Activated CD4-positive, alpha-beta T cell treated with anti-CD3 and anti-CD28 coated beads, Interleukin-2, amount 50 U/mL, for 24 hours (primary cell): ENCODE data around the gene CBFB.
"Not testable (repeated sequence)": the region's sequence is repeated elsewhere in the genome, so short reads cannot be mapped to it uniquely, and the experiment has no call there.

Experiments used
- DNase-seq, 2 donors: peaks; one replicate each; pipeline ENCODE4 v3.0.0-alpha.2; 2020; ENCODE audit warnings: low read depth in 1 of 2, low spot score in 1 of 2

CBFB gene

GRCh38 chr16:67040906-67041305 is 12.0 kb downstream of the CBFB start:
- no peak for DNase-seq

GRCh38 chr16:67041520-67041919 is 12.6 kb downstream of the CBFB start:
- not testable (repeated sequence) for DNase-seq

- DNase-seq, result no peak
Observed at GRCh38 chr16:67043420-67043819, 14.5 kb downstream of the CBFB start.

GRCh38 chr16:67050796-67051195 is 21.8 kb downstream of the CBFB start:
- no peak for DNase-seq

- DNase-seq, result no peak
Observed at GRCh38 chr16:67052399-67052798, 23.4 kb downstream of the CBFB start.

- DNase-seq, result no peak
Observed at GRCh38 chr16:67053767-67054334, 24.9 kb downstream of the CBFB start.

GRCh38 chr16:67054901-67055300 is 26.0 kb downstream of the CBFB start:
- DNase-seq, result no peak

GRCh38 chr16:67055712-67056487 is 27.0 kb downstream of the CBFB start:
- peak in 1 of 2 donors; percentile 6 for DNase-seq

GRCh38 chr16:67063008-67063407 is 34.1 kb downstream of the CBFB start:
- DNase-seq, result no peak

- no peak for DNase-seq
Observed at GRCh38 chr16:67068212-67068753, 39.3 kb downstream of the CBFB start.

GRCh38 chr16:67071476-67072048 is 42.6 kb downstream of the CBFB start:
- DNase-seq, result no peak

- no peak for DNase-seq
Observed at GRCh38 chr16:67075331-67075730, 46.4 kb downstream of the CBFB start.

GRCh38 chr16:67077871-67078270 is 48.9 kb downstream of the CBFB start:
- no peak for DNase-seq

- no peak for DNase-seq
Observed at GRCh38 chr16:67082100-67082499, 53.2 kb downstream of the CBFB start.

- DNase-seq, result no peak
Observed at GRCh38 chr16:67082891-67083290, 53.9 kb downstream of the CBFB start.

- no peak for DNase-seq
Observed at GRCh38 chr16:67084345-67085028, 55.5 kb downstream of the CBFB start.

GRCh38 chr16:67086822-67087221 is 57.9 kb downstream of the CBFB start:
- DNase-seq, result no peak

GRCh38 chr16:67087291-67087690 is 58.3 kb downstream of the CBFB start:
- no peak for DNase-seq

- DNase-seq, result no peak
Observed at GRCh38 chr16:67087803-67088202, 58.9 kb downstream of the CBFB start.

- no peak for DNase-seq
Observed at GRCh38 chr16:67088551-67088950, 59.6 kb downstream of the CBFB start.

- DNase-seq, result no peak
Observed at GRCh38 chr16:67089101-67089500, 60.2 kb downstream of the CBFB start.
